GM15510 (cell line): Measurements from ENCODE around the gene PFN4.

ENCODE experiments used
- POLR2A ChIP-seq: IDR thresholded peaks from 3 replicates; pipeline ENCODE4 v1.6.1; 2011; ENCODE audit warnings: borderline replicate concordance; ENCODE audit not compliant: insufficient read length; ENCODE audit errors: extremely low read depth

PFN4 gene

GRCh38 chr2:24122366-24123194, 554 bp downstream of the PFN4 start:
- TF ChIP-seq POLR2A = no peak

- TF ChIP-seq POLR2A = no peak
Observed at GRCh38 chr2:24121469-24121868, 1.7 kb downstream of the PFN4 start.

- no peak for TF ChIP-seq POLR2A
Observed at GRCh38 chr2:24121066-24121465, 2.1 kb downstream of the PFN4 start.

- TF ChIP-seq POLR2A = no peak
Observed at GRCh38 chr2:24117902-24118301, 5.2 kb downstream of the PFN4 start.

GRCh38 chr2:24115057-24115456, 8.1 kb downstream of the PFN4 start:
- TF ChIP-seq POLR2A = no peak

GRCh38 chr2:24111407-24111901, 11.7 kb downstream of the PFN4 start:
- TF ChIP-seq POLR2A = no peak

- no peak for TF ChIP-seq POLR2A
Observed at GRCh38 chr2:24110660-24111303, 12.4 kb downstream of the PFN4 start.

GRCh38 chr2:24107336-24107735, 15.8 kb downstream of the PFN4 start:
- TF ChIP-seq POLR2A = no peak

- no peak for TF ChIP-seq POLR2A
Observed at GRCh38 chr2:24106786-24107185, 16.3 kb downstream of the PFN4 start.

GRCh38 chr2:24105816-24106215, 17.3 kb downstream of the PFN4 start:
- no peak for TF ChIP-seq POLR2A

GRCh38 chr2:24104906-24105305, 18.2 kb downstream of the PFN4 start:
- TF ChIP-seq POLR2A = no peak

GRCh38 chr2:24104110-24104650, 19.0 kb downstream of the PFN4 start:
- TF ChIP-seq POLR2A = no peak

- no peak for TF ChIP-seq POLR2A
Observed at GRCh38 chr2:24102677-24103076, 20.5 kb downstream of the PFN4 start.

- TF ChIP-seq POLR2A = no peak
Observed at GRCh38 chr2:24101992-24102391, 21.1 kb downstream of the PFN4 start.

GRCh38 chr2:24088821-24089359, 34.2 kb downstream of the PFN4 start:
- no peak for TF ChIP-seq POLR2A

- no peak for TF ChIP-seq POLR2A
Observed at GRCh38 chr2:24087032-24087431, 36.1 kb downstream of the PFN4 start.

GRCh38 chr2:24086241-24086640, 36.9 kb downstream of the PFN4 start:
- TF ChIP-seq POLR2A = no peak

- TF ChIP-seq POLR2A = no peak
Observed at GRCh38 chr2:24085200-24085489, 38.0 kb downstream of the PFN4 start.
